ENCODE data around the gene TRPT1. TPM values are rescaled to one million over a fixed set of nuclear protein-coding genes. Genes with fewer than 3 reads are reported as not detected.

Gene TRPT1
- total and polyA plus RNA-seq, 12 donors = 17.9 to 205 (median 59.6) TPM

- peaks cover 0 to 97% of the 10 kb centered on the region in 2 donors for H3K36me3 ChIP-seq (replicated peaks in 1 of 2)
- intact Hi-C loops (cut with DNase I) = no loop called here
Measured at GRCh38 chr11:64198511-64198910, 27.5 kb downstream of the TRPT1 start.

GRCh38 chr11:64196626-64197025 lies 29.4 kb downstream of the TRPT1 start:
- Histone ChIP-seq H3K9me3 (replicated peaks in 1 of 3) (no peaks in the 10 kb centered on the region), H3K27me3 (no peaks in the 10 kb centered on the region)

More at GRCh38 chr11:64198511-64198910, 27.5 kb downstream of the TRPT1 start:
- H3K27ac ChIP-seq = no peak overlapping the region
- no peaks in the 10 kb centered on the region for H3K27me3 ChIP-seq
- H3K4me3 ChIP-seq = no peak overlapping the region
- DNase-seq = no peak
- no peaks in the 10 kb centered on the region for H3K9me3 ChIP-seq (replicated peaks in 1 of 3)
- 91 to 100% (median 96%) methylated on average over 2 of the region's 2 CpGs for WGBS, 4 donors
- TF ChIP-seq, protein P1, sequence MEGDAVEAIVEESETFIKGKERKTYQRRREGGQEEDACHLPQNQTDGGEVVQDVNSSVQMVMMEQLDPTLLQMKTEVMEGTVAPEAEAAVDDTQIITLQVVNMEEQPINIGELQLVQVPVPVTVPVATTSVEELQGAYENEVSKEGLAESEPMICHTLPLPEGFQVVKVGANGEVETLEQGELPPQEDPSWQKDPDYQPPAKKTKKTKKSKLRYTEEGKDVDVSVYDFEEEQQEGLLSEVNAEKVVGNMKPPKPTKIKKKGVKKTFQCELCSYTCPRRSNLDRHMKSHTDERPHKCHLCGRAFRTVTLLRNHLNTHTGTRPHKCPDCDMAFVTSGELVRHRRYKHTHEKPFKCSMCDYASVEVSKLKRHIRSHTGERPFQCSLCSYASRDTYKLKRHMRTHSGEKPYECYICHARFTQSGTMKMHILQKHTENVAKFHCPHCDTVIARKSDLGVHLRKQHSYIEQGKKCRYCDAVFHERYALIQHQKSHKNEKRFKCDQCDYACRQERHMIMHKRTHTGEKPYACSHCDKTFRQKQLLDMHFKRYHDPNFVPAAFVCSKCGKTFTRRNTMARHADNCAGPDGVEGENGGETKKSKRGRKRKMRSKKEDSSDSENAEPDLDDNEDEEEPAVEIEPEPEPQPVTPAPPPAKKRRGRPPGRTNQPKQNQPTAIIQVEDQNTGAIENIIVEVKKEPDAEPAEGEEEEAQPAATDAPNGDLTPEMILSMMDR (IDR thresholded peaks at IDR 0.05) = no peak
- no peak for TF ChIP-seq POLR2A (IDR thresholded peaks at IDR 0.05)
- no peaks in the 10 kb centered on the region for H3K4me1 ChIP-seq (replicated peaks in 1 of 2)

DNA sequence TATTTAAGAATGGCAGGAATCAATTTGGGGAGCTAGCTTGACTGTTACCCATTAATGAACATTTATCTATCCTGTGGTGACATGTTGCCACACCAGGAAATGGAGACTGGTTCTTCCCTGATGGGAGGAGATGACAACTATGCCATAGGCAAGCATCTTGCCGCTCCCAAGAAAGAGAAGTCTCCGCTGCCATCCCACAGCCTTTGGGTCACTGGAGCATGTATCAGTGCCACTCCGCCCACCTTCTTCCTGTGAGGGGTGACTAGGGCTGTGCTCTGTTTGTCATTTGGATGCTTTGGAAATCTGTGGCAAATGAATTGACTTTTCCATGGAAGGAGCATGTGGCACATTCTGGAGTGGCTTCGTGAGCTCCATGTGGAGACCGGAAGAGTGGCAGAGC lies 33.6 kb downstream of the TRPT1 start:
- Histone ChIP-seq H3K27ac (no peak overlapping the region), H3K9me3 (replicated peaks in 1 of 3) (no peaks in the 10 kb centered on the region), H3K4me1 (replicated peaks in 1 of 2) (peaks cover 0 to 24% of the 10 kb centered on the region in 2 donors), H3K4me3 (no peak overlapping the region), H3K36me3 (replicated peaks in 1 of 2) (peaks cover 0 to 59% of the 10 kb centered on the region in 2 donors), H3K27me3 (no peaks in the 10 kb centered on the region)
- no peak for DNase-seq
- intact Hi-C loops (cut with DNase I) = no loop called here
- 86 to 91% (median 89%) methylated on average over 5 of the region's 5 CpGs for WGBS, 4 donors
- TF ChIP-seq, protein P1 (IDR thresholded peaks at IDR 0.05) = no peak
- TF ChIP-seq POLR2A (IDR thresholded peaks at IDR 0.05) = no peak

More at GRCh38 chr11:64196626-64197025, 29.4 kb downstream of the TRPT1 start:
- Histone ChIP-seq H3K36me3 (replicated peaks in 1 of 2) (peaks cover 0 to 93% of the 10 kb centered on the region in 2 donors), H3K27ac (no peak overlapping the region), H3K4me1 (replicated peaks in 1 of 2) (no peaks in the 10 kb centered on the region), H3K4me3 (no peak overlapping the region)
- DNase-seq = no peak
- no peak for TF ChIP-seq POLR2A (IDR thresholded peaks at IDR 0.05)
- TF ChIP-seq, protein P1 (IDR thresholded peaks at IDR 0.05) = no peak
- 80 to 87% (median 83%) methylated on average over 9 of the region's 9 CpGs for WGBS, 4 donors
- intact Hi-C loops (cut with DNase I) = no loop called here

- DNase-seq = peak in 3 of 7 donors; percentile 64 to 71 (median 68)
- Histone ChIP-seq H3K9me3 (replicated peaks in 1 of 3) (no peaks in the 10 kb centered on the region), H3K4me3 (peak overlapping the region in 1 of 4 donors; percentile 5), H3K27ac (no peak overlapping the region), H3K4me1 (replicated peaks in 1 of 2) (peaks cover 14 to 54% of the 10 kb centered on the region in 2 donors), H3K36me3 (replicated peaks in 1 of 2) (peaks cover 0 to 6% of the 10 kb centered on the region in 2 donors), H3K27me3 (no peaks in the 10 kb centered on the region)
- 1 to 2% (median 2%) methylated on average over 18 to 48 of the region's 48 CpGs for WGBS, 4 donors
- TF ChIP-seq, protein P1 (IDR thresholded peaks at IDR 0.05) = no peak
- TF ChIP-seq POLR2A (IDR thresholded peaks at IDR 0.05) = no peak
- intact Hi-C loops (cut with DNase I) = no loop called here
Measured at GRCh38 chr11:64186492-64187165, 39.4 kb downstream of the TRPT1 start.
